Activated naive CD8-positive, alpha-beta T cell treated with anti-CD3 and anti-CD28 coated beads for 36 hours (primary cell): ENCODE measurements around the gene CHAF1B. TPM values are rescaled to one million over a fixed set of nuclear protein-coding genes. Genes with fewer than 3 reads are reported as not detected.

Experiments
- DNase-seq: peaks from one replicate; pipeline ENCODE4 v3.0.0; 2021
- H3K27ac Mint-ChIP-seq: one replicate; pipeline ENCODE4 v1.8.0; 2022; ENCODE audit warnings: mild to moderate bottlenecking, moderate library complexity, mixed read lengths
- H3K27me3 Mint-ChIP-seq: one replicate; pipeline ENCODE4 v1.8.0; 2022; ENCODE audit warnings: mild to moderate bottlenecking, mixed read lengths
- H3K36me3 Mint-ChIP-seq: one replicate; pipeline ENCODE4 v1.8.0; 2021; ENCODE audit warnings: mild to moderate bottlenecking, mixed read lengths
- H3K4me1 Mint-ChIP-seq: one replicate; pipeline ENCODE4 v1.8.0; 2021; ENCODE audit warnings: mixed read lengths
- H3K4me3 Mint-ChIP-seq: one replicate; pipeline ENCODE4 v1.8.0; 2022; ENCODE audit warnings: mild to moderate bottlenecking, moderate library complexity, mixed read lengths
- H3K9me3 Mint-ChIP-seq: one replicate; pipeline ENCODE4 v1.8.0; 2022; ENCODE audit warnings: mixed read lengths
- total RNA-seq, 2 experiments: library from RNA; stranded (reverse); gene quantifications; one replicate each; pipeline ENCODE4 v1.2.3, GENCODE V29; 2021

Gene CHAF1B
- total RNA-seq, 2 experiments from 2014 or later, result 35.6 to 38.0 TPM

GRCh38 chr21:36429947-36430546 is 44.9 kb downstream of the CHAF1B start:
- Mint-ChIP-seq H3K27ac (peak overlapping the region; percentile 75), H3K4me1 (peaks cover 18% of the 10 kb centered on the region), H3K27me3 (peaks cover 37% of the 10 kb centered on the region), H3K9me3 (no peaks in the 10 kb centered on the region), H3K4me3 (peak overlapping the region; percentile 78), H3K36me3 (peaks cover 2% of the 10 kb centered on the region)
- DNase-seq, result peak; percentile 85

- Mint-ChIP-seq H3K4me1 (peaks cover 18% of the 10 kb centered on the region), H3K27me3 (peaks cover 37% of the 10 kb centered on the region), H3K36me3 (peaks cover 2% of the 10 kb centered on the region), H3K27ac (peak overlapping the region; percentile 58), H3K9me3 (no peaks in the 10 kb centered on the region), H3K4me3 (peak overlapping the region; percentile 78)
- no peak for DNase-seq
Observed at GRCh38 chr21:36430841-36431240, 45.6 kb downstream of the CHAF1B start.

GRCh38 chr21:36431252-36431651 is 46.1 kb downstream of the CHAF1B start:
- H3K4me1 Mint-ChIP-seq, result peaks cover 18% of the 10 kb centered on the region
- H3K27me3 Mint-ChIP-seq, result peaks cover 37% of the 10 kb centered on the region
- H3K9me3 Mint-ChIP-seq, result no peaks in the 10 kb centered on the region
- H3K27ac Mint-ChIP-seq, result no peak overlapping the region
- no peak overlapping the region for H3K4me3 Mint-ChIP-seq
- H3K36me3 Mint-ChIP-seq, result peaks cover 2% of the 10 kb centered on the region
- no peak for DNase-seq

DNA sequence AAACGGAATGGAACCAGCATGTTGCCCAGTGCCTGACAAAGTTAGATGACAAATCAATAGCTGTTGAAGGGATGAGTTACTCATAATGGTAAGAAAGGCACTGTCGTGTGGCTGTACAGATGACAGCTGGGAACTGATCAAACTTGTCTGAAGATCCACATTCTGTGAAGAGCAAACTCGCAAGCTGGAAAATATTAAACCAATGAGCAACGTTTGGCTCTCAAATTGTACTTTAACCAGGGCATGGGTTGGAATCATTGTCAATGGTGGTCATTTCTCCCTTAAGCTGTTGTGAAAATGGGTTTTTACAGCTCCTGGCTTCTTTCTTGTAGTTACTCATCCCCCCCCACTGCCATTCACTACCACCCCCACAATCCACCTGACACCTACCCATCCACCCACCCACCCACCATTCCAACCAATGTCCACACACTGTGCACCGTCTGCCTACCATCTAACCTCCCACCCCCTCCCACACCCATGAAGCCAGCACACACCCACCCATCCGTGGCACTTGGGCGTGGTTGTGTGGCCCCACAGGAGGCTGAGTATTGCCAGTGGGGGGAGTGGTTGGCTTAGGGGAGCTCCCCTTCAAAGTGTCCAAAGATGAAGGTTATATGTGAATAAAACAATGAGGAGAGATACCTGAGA is 48.0 kb downstream of the CHAF1B start:
- H3K9me3 Mint-ChIP-seq, result no peaks in the 10 kb centered on the region
- H3K27me3 Mint-ChIP-seq, result peaks cover 37% of the 10 kb centered on the region
- H3K4me1 Mint-ChIP-seq, result peaks cover 18% of the 10 kb centered on the region
- no peak overlapping the region for H3K4me3 Mint-ChIP-seq
- DNase-seq, result no peak
- no peak overlapping the region for H3K27ac Mint-ChIP-seq
- peaks cover 2% of the 10 kb centered on the region for H3K36me3 Mint-ChIP-seq

- Mint-ChIP-seq H3K36me3 (peaks cover 2% of the 10 kb centered on the region), H3K4me1 (peaks cover 14% of the 10 kb centered on the region), H3K27ac (no peak overlapping the region), H3K4me3 (no peak overlapping the region), H3K9me3 (no peaks in the 10 kb centered on the region), H3K27me3 (peaks cover 37% of the 10 kb centered on the region)
- no peak for DNase-seq
Observed at GRCh38 chr21:36434144-36434543, 49.0 kb downstream of the CHAF1B start.

DNA sequence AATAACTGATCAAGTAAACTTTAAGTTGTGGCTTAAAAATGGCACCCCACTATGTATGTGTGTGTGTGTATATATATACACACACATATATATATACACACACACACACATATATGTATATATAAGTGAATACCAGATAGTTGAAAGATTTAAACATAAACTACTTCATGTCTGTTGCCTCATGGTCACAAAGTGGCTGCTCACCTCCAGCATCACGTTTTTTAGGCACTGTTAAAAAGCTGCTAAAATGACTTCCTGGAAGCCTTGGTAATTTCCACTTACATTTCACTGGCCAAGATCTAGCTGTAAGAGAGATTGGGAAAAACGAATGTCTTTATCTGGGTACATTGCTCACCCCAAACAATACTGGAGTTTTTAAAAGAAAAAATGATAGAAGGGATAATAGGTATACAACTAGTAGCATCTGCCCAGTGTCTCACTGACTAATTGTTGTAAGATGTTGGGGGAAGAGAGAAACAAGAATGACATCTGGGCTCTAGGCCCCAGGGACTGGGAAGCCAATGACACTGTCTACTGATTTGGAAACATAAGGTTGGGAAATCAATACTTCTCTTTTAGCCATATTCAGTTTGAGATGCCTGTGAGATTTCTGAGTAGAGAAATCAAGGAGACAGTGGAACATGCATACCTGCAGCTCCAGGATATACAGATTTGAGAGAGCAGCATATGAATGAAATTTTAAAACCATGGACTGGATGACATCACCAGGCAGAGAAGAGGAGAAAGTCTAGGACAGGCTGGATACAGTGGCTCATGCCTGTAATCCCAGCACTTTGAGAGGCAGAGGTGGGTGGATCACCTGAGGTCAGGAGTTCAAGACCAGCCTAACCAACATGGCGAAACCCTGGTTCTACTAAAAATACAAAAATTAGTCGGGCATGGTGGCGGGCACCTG is 51.9 kb downstream of the CHAF1B start:
- Mint-ChIP-seq H3K4me3 (no peak overlapping the region), H3K36me3 (no peaks in the 10 kb centered on the region), H3K9me3 (no peaks in the 10 kb centered on the region), H3K27ac (no peak overlapping the region), H3K27me3 (peaks cover 19% of the 10 kb centered on the region), H3K4me1 (peaks cover 5% of the 10 kb centered on the region)
- DNase-seq, result no peak

DNA sequence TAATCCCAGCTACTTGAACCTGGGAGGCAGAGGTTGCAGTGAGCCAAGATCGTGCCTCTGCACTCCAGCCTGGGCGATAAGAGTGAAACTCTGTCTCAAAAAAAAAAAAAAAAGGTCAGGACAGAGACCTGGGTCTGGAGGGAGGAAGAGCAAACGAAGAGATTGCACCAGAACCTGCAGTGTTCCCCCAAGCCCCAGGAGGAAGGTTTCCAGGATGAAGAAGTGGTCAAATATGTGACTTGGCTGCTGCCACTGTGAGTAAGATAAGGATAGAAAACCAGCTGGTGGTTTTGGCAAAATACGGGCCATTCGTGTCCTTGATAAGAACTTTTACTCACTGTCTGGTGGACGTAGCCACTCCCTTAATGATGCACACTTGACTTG is 52.5 kb downstream of the CHAF1B start:
- H3K9me3 Mint-ChIP-seq, result no peaks in the 10 kb centered on the region
- no peak for DNase-seq
- no peak overlapping the region for H3K27ac Mint-ChIP-seq
- no peaks in the 10 kb centered on the region for H3K36me3 Mint-ChIP-seq
- H3K4me1 Mint-ChIP-seq, result peaks cover 5% of the 10 kb centered on the region
- H3K27me3 Mint-ChIP-seq, result peaks cover 12% of the 10 kb centered on the region
- H3K4me3 Mint-ChIP-seq, result no peak overlapping the region

DNA sequence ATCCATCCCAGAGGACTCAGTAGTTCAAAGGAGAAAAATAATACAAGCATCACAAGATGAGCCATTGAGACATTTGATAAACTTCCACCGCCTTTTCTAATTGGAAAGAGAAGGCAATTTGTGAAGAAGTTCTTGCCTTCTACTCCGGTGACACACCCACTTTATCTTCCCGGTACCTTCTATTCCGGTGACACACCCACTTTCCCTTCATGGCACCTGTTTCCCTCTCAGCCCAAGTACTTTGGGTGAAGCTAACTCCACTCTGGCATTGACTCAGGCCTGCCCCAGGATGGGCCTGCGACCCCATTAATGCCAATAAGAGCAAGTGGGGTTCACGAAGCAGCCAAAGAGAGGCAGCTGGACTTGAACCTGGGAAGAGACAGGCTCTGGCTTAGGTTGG is 56.5 kb downstream of the CHAF1B start:
- H3K36me3 Mint-ChIP-seq, result no peaks in the 10 kb centered on the region
- peaks cover 6% of the 10 kb centered on the region for H3K4me1 Mint-ChIP-seq
- H3K9me3 Mint-ChIP-seq, result no peaks in the 10 kb centered on the region
- no peak overlapping the region for H3K27ac Mint-ChIP-seq
- H3K4me3 Mint-ChIP-seq, result no peak overlapping the region
- no peak for DNase-seq
- H3K27me3 Mint-ChIP-seq, result no peaks in the 10 kb centered on the region

- H3K4me1 Mint-ChIP-seq, result peaks cover 2% of the 10 kb centered on the region
- H3K36me3 Mint-ChIP-seq, result no peaks in the 10 kb centered on the region
- no peak for DNase-seq
- H3K27me3 Mint-ChIP-seq, result no peaks in the 10 kb centered on the region
- no peak overlapping the region for H3K27ac Mint-ChIP-seq
- H3K9me3 Mint-ChIP-seq, result no peaks in the 10 kb centered on the region
- no peak overlapping the region for H3K4me3 Mint-ChIP-seq
Observed at GRCh38 chr21:36446301-36446700, 61.1 kb downstream of the CHAF1B start.

DNA sequence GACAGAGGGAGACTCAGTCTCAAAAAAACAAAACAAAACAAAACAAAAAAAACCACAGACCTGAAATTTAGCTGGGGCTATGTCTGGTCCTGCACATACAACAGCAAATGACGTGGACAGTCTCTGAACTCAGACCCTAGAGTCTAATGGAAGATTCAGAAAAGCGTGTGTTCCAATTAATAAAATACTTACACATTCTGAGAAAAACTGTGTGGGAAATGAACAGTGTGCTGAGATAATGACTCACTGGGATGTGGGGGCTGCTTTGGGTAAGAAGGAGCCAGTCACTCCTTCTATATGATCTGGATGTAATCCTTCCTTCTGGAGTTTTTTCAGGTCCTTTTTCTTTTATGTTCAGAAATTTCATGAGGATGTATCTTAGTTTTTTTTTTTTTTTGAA is 65.3 kb downstream of the CHAF1B start:
- Mint-ChIP-seq H3K4me1 (no peaks in the 10 kb centered on the region), H3K9me3 (no peaks in the 10 kb centered on the region), H3K36me3 (no peaks in the 10 kb centered on the region), H3K4me3 (no peak overlapping the region), H3K27me3 (no peaks in the 10 kb centered on the region), H3K27ac (no peak overlapping the region)
- DNase-seq, result no peak

GRCh38 chr21:36451506-36451905 is 66.3 kb downstream of the CHAF1B start:
- H3K27me3 Mint-ChIP-seq, result no peaks in the 10 kb centered on the region
- no peaks in the 10 kb centered on the region for H3K9me3 Mint-ChIP-seq
- no peaks in the 10 kb centered on the region for H3K4me1 Mint-ChIP-seq
- H3K4me3 Mint-ChIP-seq, result no peak overlapping the region
- no peak for DNase-seq
- no peak overlapping the region for H3K27ac Mint-ChIP-seq
- H3K36me3 Mint-ChIP-seq, result no peaks in the 10 kb centered on the region

GRCh38 chr21:36452281-36452825 is 67.2 kb downstream of the CHAF1B start:
- DNase-seq, result no peak
- H3K27ac Mint-ChIP-seq, result no peak overlapping the region
- H3K4me1 Mint-ChIP-seq, result no peaks in the 10 kb centered on the region

GRCh38 chr21:36454093-36454531 is 68.9 kb downstream of the CHAF1B start:
- peaks cover 3% of the 10 kb centered on the region for H3K27me3 Mint-ChIP-seq
- no peaks in the 10 kb centered on the region for H3K4me1 Mint-ChIP-seq
- H3K36me3 Mint-ChIP-seq, result no peaks in the 10 kb centered on the region
- H3K9me3 Mint-ChIP-seq, result no peaks in the 10 kb centered on the region
- no peak overlapping the region for H3K27ac Mint-ChIP-seq
- no peak overlapping the region for H3K4me3 Mint-ChIP-seq
- DNase-seq, result no peak

More at GRCh38 chr21:36452281-36452825, 67.2 kb downstream of the CHAF1B start:
- no peak overlapping the region for H3K4me3 Mint-ChIP-seq
- H3K9me3 Mint-ChIP-seq, result no peaks in the 10 kb centered on the region
- peaks cover 3% of the 10 kb centered on the region for H3K27me3 Mint-ChIP-seq
- H3K36me3 Mint-ChIP-seq, result no peaks in the 10 kb centered on the region

- Mint-ChIP-seq H3K36me3 (no peaks in the 10 kb centered on the region), H3K4me1 (no peaks in the 10 kb centered on the region), H3K9me3 (no peaks in the 10 kb centered on the region), H3K27me3 (peaks cover 3% of the 10 kb centered on the region), H3K27ac (no peak overlapping the region), H3K4me3 (no peak overlapping the region)
- no peak for DNase-seq
Observed at GRCh38 chr21:36454706-36455105, 69.5 kb downstream of the CHAF1B start.
